ENCODE data around the gene TRIP11.

DNA sequence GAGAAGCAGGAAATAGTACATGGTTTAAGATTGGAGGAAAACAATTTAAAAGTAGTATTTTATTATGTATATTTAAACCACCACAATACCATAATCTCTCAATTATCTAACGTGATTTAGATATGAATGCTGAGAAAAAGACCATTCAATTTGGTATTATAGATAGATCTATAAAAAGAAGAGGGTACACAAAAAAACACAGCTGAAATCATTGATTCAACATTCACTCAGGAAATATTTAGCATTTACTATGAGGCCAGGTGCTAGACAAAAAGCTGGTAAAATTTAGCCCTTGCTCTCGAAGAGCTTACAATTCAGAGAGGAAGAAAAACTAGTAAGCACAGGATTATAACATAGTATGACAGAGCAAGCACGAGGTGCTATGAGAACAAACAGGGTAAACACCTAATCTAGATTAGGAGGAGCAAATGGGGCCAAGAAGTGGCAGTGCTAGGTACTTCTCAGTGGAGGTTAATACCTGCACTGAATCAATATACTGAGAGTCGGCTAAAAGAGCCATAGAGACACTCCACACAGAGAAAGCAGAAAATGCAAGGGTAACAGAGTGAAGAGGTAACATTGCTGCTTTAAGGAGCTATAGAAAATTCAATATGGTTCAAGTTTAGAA is 27.6 kb downstream of the TRIP11 start:
- TF ChIP-seq EZH2phosphoT487 (IDR thresholded peaks at IDR 0.05; ENCODE audit: borderline replicate concordance) = no peak
- TF ChIP-seq, protein P1, sequence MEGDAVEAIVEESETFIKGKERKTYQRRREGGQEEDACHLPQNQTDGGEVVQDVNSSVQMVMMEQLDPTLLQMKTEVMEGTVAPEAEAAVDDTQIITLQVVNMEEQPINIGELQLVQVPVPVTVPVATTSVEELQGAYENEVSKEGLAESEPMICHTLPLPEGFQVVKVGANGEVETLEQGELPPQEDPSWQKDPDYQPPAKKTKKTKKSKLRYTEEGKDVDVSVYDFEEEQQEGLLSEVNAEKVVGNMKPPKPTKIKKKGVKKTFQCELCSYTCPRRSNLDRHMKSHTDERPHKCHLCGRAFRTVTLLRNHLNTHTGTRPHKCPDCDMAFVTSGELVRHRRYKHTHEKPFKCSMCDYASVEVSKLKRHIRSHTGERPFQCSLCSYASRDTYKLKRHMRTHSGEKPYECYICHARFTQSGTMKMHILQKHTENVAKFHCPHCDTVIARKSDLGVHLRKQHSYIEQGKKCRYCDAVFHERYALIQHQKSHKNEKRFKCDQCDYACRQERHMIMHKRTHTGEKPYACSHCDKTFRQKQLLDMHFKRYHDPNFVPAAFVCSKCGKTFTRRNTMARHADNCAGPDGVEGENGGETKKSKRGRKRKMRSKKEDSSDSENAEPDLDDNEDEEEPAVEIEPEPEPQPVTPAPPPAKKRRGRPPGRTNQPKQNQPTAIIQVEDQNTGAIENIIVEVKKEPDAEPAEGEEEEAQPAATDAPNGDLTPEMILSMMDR (conservative IDR thresholded peaks at IDR 0.05; ENCODE audit: low read length) = no peak
